Right kidney (tissue), 9 donors: Measurements from ENCODE around the gene PCDHB16.
A peak's percentile ranks its signal among the peaks of the same experiment; 100 is the strongest.
"Not testable (repeated sequence)": the region's sequence is repeated elsewhere in the genome, so short reads cannot be mapped to it uniquely, and the experiment has no call there.

Experiments used
- DNase-seq: peaks from one replicate; pipeline ENCODE4 v3.0.0-alpha.2; 2016
- long read RNA-seq, 8 donors: transcript quantifications; one replicate each; lab custom pipeline, GENCODE V29; 2026

Gene PCDHB16
- long read RNA-seq, donor 1, full-length matches to known transcripts = 7 of 7 reads
- long read RNA-seq, donor 1, partial matches to known transcripts = 0 of 7 reads
- long read RNA-seq, donor 1, other reads (novel, unspliced or antisense) = 0 of 7 reads
- long read RNA-seq, donor 2, full-length matches to known transcripts = 3 of 3 reads
- long read RNA-seq, donor 2, partial matches to known transcripts = 0 of 3 reads
- long read RNA-seq, donor 2, other reads (novel, unspliced or antisense) = 0 of 3 reads
- long read RNA-seq, donor 3, full-length matches to known transcripts = 6 of 6 reads
- long read RNA-seq, donor 3, partial matches to known transcripts = 0 of 6 reads
- long read RNA-seq, donor 3, other reads (novel, unspliced or antisense) = 0 of 6 reads
- long read RNA-seq, donor 4, full-length matches to known transcripts = 10 of 10 reads
- long read RNA-seq, donor 4, partial matches to known transcripts = 0 of 10 reads
- long read RNA-seq, donor 4, other reads (novel, unspliced or antisense) = 0 of 10 reads
- long read RNA-seq, donor 5, full-length matches to known transcripts = 9 of 9 reads
- long read RNA-seq, donor 5, partial matches to known transcripts = 0 of 9 reads
- long read RNA-seq, donor 5, other reads (novel, unspliced or antisense) = 0 of 9 reads
- long read RNA-seq, donor 6, full-length matches to known transcripts = 7 of 7 reads
- long read RNA-seq, donor 6, partial matches to known transcripts = 0 of 7 reads
- long read RNA-seq, donor 6, other reads (novel, unspliced or antisense) = 0 of 7 reads
- long read RNA-seq, donor 7, full-length matches to known transcripts = 14 of 14 reads
- long read RNA-seq, donor 7, partial matches to known transcripts = 0 of 14 reads
- long read RNA-seq, donor 7, other reads (novel, unspliced or antisense) = 0 of 14 reads
- long read RNA-seq, donor 8, full-length matches to known transcripts = 5 of 5 reads
- long read RNA-seq, donor 8, partial matches to known transcripts = 0 of 5 reads
- long read RNA-seq, donor 8, other reads (novel, unspliced or antisense) = 0 of 5 reads

DNA sequence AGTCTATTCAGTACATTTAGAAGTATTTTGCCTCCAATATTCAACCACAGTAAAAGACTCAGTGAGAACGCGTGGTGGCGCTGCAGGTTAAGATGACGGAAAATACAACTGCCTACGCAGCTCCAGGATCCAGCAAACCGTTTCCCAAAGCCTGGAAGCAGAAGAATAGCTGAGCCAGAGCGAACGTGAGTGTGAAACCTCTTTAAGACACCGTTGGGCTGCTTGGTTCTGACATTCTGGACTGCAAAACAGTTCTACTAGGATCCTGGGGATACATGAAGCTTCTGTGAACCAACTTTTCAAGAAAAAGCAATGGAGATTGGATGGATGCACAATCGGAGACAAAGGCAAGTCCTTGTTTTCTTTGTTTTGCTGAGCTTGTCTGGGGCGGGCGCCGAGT lies at the start of gene PCDHB16:
Gene PCDHB16 (plus strand): TSS at position 140 of the 400 bp plus-strand sequence. CDS start 173 bp downstream, at position 313.
- no peak for DNase-seq

DNA sequence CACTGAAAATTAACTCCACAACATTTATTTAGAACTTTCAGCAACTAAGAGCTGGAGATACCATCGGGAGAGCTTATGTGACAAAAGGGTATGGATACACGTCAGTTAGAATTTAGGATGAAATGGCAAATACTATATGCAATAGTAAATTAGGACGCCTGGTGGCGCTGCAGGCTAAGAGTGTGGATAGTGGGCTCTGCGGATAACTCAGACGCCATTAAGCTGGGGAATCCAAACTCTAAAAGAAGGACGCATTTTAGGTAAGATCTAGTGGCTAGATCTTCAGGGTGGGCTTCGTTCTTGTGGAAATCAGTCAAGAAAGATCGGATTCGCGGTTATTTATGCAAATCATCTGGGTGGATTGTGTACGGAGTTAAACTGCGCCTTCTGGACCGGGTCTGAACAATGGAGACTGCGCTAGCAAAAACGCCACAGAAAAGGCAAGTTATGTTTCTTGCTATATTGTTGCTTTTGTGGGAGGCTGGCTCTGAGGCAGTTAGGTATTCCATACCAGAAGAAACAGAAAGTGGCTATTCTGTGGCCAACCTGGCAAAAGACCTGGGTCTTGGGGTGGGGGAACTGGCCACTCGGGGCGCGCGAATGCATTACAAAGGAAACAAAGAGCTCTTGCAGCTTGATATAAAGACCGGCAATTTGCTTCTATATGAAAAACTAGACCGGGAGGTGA lies 47.0 kb upstream of the PCDHB16 start, which contains the start of gene PCDHB5:
Gene PCDHB5 (plus strand): TSS at position 177 of the 688 bp plus-strand sequence. CDS start 229 bp downstream, at position 406.
- peak; percentile 31 for DNase-seq

DNA sequence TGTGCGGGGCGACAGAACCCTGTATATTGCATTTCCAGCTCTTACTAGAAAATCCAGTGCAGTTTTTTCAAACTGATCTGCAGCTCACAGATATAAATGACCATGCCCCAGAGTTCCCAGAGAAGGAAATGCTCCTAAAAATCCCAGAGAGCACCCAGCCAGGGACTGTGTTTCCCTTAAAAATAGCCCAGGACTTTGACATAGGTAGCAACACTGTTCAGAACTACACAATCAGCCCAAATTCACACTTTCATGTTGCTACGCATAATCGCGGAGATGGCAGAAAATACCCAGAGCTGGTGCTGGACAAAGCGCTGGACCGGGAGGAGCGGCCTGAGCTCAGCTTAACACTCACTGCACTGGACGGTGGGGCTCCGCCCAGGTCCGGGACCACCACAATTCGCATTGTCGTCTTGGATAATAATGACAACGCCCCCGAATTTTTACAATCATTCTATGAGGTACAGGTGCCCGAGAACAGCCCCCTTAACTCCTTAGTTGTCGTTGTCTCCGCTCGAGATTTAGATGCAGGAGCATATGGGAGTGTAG lies 46.4 kb upstream of the PCDHB16 start:
- DNase-seq = no peak

DNA sequence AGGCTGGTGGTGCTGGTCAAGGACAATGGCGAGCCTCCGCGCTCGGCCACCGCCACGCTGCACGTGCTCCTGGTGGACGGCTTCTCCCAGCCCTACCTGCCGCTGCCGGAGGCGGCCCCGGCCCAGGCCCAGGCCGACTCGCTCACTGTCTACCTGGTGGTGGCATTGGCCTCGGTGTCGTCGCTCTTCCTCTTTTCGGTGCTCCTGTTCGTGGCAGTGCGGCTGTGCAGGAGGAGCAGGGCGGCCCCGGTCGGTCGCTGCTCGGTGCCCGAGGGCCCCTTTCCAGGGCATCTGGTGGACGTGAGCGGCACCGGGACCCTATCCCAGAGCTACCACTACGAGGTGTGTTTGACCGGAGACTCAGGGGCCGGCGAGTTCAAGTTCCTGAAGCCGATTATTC lies 44.8 kb upstream of the PCDHB16 start:
- not testable (repeated sequence) for DNase-seq

DNA sequence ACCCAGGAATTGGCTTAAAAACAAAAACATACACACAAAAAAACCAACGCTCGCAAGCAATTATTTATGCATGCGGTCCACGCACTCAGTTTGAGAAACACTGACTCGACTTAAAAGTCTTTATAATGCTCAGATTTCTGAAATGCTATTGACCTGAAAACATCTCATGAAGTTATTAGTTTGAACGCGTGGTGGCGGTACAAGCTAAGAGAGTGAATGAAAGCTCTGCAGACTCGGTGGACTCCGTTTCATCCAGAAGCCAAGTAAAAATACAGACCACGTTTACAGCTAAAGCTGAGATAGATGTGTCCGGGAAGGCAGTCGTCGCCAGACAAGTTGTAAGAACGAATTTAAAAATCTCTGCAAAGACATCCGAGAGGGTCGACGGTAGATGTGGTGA lies 32.4 kb upstream of the PCDHB16 start, which contains the start of gene PCDHB6:
Gene PCDHB6 (plus strand): TSS at position 246 of the 400 bp plus-strand sequence. CDS start 201 bp downstream, outside the sequence.
- DNase-seq = no peak

DNA sequence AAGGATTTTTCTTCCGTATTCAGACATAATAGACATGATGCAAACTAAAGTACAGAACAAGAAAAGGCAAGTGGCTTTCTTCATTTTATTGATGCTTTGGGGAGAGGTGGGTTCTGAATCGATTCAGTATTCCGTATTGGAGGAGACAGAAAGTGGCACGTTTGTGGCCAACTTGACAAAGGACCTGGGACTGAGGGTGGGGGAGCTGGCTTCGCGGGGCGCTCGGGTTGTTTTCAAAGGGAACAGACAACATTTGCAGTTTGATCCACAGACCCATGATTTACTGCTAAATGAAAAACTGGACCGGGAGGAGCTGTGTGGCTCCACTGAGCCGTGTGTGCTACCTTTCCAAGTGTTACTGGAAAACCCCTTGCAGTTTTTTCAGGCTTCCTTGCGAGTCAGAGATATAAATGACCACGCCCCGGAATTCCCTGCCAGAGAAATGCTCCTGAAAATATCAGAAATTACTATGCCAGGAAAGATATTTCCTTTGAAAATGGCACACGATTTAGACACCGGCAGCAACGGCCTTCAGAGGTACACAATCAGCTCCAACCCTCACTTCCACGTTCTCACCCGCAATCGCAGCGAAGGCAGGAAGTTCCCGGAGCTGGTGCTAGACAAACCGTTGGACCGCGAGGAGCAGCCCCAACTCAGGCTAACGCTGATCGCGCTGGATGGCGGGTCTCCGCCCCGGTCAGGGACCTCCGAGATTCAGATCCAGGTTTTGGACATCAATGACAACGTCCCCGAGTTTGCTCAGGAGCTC lies 31.8 kb upstream of the PCDHB16 start:
- no peak for DNase-seq

DNA sequence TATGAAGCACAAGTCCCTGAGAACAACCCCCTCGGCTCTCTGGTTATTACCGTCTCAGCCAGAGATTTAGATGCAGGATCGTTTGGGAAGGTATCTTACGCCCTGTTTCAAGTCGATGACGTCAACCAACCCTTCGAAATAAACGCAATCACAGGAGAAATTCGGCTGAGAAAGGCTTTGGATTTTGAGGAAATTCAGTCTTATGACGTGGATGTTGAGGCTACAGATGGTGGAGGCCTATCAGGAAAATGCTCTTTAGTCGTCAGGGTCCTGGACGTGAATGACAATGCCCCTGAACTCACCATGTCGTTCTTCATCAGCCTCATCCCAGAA lies 31.2 kb upstream of the PCDHB16 start:
- no peak for DNase-seq

DNA sequence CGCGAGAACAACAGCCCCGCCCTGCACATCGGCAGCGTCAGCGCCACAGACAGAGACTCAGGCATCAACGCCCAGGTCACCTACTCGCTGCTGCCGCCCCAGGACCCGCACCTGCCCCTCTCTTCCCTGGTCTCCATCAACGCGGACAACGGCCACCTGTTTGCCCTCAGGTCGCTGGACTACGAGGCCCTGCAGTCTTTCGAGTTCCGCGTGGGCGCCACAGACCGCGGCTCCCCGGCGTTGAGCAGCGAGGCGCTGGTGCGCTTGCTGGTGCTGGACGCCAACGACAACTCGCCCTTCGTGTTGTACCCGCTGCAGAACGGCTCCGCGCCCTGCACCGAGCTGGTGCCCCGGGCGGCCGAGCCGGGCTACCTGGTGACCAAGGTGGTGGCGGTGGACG lies 30.6 kb upstream of the PCDHB16 start:
- DNase-seq = not testable (repeated sequence)

DNA sequence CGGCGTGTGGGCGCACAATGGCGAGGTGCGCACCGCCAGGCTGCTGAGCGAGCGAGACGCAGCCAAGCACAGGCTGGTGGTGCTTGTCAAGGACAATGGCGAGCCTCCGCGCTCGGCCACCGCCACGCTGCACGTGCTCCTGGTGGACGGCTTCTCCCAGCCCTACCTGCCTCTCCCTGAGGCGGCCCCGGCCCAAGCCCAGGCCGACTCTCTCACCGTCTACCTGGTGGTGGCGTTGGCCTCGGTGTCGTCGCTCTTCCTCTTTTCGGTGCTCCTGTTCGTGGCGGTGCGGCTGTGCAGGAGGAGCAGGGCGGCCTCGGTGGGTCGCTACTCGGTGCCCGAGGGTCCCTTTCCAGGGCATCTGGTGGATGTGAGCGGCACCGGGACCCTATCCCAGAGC lies 30.1 kb upstream of the PCDHB16 start:
- not testable (repeated sequence) for DNase-seq

DNA sequence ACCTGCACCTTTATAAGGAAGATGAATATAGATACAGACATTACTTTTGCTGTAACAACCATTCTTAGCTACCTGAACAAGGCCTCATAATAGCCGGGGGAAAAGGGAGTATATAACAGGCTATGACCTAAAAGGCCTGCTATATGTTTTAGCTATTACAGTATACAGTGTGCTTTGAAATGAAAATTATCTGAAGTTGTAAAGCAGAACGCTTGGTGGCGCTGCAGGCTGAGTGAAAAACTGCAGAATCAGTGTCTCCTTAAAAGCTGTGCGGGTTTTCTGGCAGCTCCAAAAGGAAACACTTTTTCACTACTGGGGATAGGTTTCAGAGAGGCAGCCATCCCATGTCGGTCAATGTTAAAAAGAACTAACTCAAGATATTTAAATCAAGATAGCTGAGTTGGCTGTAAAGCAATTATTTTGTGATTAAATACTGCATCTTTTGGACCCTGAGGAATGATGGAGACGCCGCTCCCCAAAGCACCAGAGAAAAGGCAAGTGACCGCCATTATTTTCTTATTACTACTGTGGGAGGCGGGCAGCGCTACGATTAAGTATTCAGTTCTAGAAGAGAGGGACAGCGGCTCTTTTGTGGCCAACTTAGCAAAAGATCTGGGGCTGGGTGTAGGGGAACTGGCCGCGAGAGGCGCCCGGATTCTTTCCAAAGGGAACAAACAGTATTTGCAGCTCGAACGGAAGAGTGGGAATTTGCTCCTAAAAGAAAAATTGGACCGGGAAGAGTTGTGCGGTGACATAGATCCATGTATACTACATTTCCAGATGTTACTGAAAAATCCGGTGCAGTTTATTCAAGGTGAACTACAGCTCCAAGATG lies 26.4 kb upstream of the PCDHB16 start:
- DNase-seq = no peak

DNA sequence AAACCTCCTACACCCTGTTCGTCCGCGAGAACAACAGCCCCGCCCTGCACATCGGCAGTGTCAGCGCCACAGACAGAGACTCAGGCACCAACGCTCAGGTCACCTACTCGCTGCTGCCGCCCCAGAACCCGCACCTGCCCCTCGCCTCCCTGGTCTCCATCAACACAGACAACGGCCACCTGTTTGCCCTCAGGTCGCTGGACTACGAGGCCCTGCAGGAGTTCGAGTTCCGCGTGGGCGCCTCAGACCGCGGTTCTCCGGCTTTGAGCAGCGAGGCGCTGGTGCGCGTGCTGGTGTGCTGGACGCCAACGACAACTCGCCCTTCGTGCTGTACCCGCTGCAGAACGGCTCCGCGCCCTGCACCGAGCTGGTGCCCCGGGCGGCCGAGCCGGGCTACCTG lies 24.8 kb upstream of the PCDHB16 start:
- not testable (repeated sequence) for DNase-seq

DNA sequence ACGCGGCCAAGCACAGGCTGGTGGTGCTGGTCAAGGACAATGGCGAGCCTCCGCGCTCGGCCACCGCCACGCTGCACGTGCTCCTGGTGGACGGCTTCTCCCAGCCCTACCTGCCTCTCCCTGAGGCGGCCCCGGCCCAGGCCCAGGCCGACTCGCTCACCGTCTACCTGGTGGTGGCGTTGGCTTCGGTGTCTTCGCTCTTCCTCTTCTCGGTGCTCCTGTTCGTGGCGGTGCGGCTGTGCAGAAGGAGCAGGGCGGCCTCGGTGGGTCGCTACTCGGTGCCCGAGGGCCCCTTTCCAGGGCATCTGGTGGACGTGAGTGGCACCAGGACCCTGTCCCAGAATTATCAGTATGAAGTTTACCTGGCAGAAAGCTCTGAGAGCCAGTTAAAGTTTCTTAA lies 24.3 kb upstream of the PCDHB16 start:
- DNase-seq = not testable (repeated sequence)

DNA sequence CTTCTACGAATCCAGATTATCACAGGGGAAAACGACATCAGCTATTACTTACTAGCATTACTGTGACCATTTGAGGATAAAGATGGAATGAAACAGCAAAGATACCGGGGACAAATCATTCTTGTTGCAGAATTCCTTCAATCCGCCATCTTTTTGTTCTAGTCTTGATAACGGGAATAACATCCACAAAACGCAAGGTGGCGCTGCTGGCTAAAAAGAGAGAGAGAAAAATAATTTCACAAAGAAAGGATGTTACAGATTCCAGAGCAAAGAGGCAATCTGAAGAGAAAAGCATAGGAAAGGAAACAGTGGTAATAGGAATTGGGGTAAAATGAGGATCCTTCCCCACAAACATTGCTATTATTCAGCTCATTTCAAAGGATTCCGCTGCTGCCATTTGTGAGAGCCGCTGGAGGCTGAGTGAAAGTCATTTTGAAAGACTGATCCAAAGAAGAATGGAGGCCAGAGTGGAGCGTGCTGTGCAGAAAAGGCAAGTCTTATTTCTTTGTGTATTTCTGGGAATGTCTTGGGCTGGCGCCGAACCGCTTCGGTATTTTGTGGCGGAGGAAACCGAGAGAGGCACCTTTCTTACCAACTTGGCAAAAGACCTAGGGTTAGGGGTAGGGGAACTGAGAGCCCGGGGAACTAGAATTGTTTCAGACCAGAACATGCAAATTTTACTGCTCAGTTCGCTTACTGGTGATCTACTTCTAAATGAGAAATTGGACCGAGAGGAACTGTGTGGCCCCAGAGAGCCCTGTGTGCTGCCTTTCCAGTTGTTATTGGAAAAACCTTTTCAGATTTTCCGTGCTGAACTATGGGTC lies 9.6 kb upstream of the PCDHB16 start, which contains the start of gene PCDHB7:
Gene PCDHB7 (plus strand): TSS at position 264 of the 824 bp plus-strand sequence. CDS start 192 bp downstream, at position 456.
- DNase-seq = peak; percentile 12

DNA sequence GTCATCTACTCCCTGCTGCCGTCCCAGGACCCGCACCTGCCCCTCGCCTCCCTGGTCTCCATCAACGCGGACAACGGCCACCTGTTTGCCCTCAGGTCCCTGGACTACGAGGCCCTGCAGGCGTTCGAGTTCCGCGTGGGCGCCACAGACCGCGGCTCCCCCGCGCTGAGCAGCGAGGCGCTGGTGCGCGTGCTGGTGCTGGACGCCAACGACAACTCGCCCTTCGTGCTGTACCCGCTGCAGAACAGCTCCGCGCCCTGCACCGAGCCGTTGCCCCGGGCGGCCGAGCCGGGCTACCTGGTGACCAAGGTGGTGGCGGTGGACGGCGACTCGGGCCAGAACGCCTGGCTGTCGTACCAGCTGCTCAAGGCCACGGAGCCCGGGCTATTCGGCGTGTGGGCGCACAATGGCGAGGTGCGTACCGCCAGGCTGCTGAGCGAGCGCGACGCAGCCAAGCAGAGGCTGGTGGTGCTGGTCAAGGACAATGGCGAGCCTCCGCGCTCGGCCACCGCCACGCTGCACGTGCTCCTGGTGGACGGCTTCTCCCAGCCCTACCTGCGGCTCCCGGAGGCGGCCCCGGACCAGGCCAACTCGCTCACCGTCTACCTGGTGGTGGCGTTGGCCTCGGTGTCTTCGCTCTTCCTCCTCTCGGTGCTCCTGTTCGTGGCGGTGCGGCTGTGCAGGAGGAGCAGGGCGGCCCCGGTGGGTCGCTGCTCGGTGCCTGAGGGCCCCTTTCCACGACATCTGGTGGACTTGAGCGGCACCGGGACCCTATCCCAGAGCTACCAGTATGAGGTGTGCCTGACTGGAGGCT lies 7.7 kb upstream of the PCDHB16 start:
- not testable (repeated sequence) for DNase-seq

DNA sequence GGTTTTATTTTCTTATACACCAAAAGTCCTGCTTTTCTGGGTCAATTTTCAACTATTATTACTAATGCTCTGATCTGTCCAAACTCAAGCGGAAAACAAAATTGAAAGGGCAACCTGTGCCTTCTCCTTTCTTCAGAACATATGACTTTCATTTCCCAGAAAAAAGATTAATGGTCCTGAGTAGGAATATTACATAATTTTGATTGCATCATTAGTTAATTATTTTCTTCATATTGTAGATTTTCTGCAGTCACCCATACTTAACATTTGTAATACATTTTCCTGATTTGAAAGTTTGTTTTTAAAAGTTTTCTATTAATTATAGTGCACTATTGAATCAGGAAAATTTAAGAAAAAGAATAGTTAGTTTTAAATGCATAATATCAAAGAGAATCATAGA lies 6.3 kb upstream of the PCDHB16 start:
- no peak for DNase-seq

DNA sequence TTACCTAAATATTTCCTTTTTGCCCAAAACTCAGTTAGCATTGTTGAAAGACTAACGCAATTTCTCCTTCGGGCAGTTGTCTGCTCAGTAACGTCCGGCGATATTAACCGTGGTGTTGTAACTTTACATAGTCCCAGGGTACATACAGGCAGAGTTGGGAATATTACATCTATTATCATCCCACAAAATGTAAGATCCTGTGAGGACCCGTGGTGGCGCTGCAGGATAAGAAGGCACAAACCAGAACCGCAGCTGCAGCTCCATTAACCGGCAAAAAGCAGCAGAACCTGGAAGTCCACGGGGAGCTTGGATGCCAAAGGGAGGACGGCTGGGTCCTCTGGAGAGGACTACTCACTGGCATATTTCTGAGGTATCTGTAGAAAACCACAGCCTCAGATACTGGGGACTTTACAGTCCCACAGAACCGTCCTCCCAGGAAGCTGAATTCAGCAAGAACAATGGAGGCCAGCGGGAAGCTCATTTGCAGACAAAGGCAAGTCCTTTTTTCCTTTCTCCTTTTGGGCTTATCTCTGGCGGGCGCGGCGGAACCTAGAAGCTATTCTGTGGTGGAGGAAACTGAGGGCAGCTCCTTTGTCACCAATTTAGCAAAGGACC lies 4.5 kb upstream of the PCDHB16 start, which contains the start of gene PCDHB8:
Gene PCDHB8 (plus strand): TSS at position 214 of the 615 bp plus-strand sequence. CDS start 245 bp downstream, at position 459.
- DNase-seq = not testable (repeated sequence)

DNA sequence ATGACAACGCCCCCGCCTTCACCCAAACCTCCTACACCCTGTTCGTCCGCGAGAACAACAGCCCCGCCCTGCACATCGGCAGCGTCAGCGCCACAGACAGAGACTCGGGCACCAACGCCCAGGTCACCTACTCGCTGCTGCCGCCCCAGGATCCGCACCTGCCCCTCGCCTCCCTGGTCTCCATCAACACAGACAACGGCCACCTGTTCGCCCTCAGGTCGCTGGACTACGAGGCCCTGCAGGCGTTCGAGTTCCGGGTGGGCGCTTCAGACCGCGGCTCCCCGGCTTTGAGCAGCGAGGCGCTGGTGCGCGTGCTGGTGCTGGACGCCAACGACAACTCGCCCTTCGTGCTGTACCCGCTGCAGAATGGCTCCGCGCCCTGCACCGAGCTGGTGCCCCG lies 2.8 kb upstream of the PCDHB16 start:
- not testable (repeated sequence) for DNase-seq
